HCT116 (cell line): ENCODE data around the gene CCDC124.

Source experiments
- EGR1 ChIP-seq: IDR thresholded peaks from 2 replicates; pipeline ENCODE4 v1.6.1; 2012; ENCODE audit warnings: low read depth
- EZH2phosphoT487 ChIP-seq: fragments of 200-600 bp; IDR thresholded peaks from 2 replicates; pipeline ENCODE4 v1.6.1; 2018; ENCODE audit warnings: antibody characterized with exemption, borderline replicate concordance
- SIN3A ChIP-seq: IDR thresholded peaks from 2 replicates; pipeline ENCODE4 v1.6.1; 2012; ENCODE audit warnings: low read depth
- TF ChIP-seq, protein P1 (sequence below), 3 experiments: fragments of 200-600 bp in 1 of 3; sonication (generic) in 1 of 3; IDR thresholded peaks in 2 of 3; conservative IDR thresholded peaks in 1 of 3; 2 replicates each; pipeline ENCODE4 v1.5.1; 2012 to 2017; ENCODE audit warnings: low read depth in 2 of 3, low read length in 2 of 3, antibody characterized with exemption in 1 of 3, borderline replicate concordance in 1 of 3, control low read depth in 1 of 3, mild to moderate bottlenecking in 1 of 3, mixed read lengths in 1 of 3, mixed run types in 1 of 3, moderate library complexity in 1 of 3; ENCODE audit not compliant: insufficient read depth in 1 of 3

DNA sequence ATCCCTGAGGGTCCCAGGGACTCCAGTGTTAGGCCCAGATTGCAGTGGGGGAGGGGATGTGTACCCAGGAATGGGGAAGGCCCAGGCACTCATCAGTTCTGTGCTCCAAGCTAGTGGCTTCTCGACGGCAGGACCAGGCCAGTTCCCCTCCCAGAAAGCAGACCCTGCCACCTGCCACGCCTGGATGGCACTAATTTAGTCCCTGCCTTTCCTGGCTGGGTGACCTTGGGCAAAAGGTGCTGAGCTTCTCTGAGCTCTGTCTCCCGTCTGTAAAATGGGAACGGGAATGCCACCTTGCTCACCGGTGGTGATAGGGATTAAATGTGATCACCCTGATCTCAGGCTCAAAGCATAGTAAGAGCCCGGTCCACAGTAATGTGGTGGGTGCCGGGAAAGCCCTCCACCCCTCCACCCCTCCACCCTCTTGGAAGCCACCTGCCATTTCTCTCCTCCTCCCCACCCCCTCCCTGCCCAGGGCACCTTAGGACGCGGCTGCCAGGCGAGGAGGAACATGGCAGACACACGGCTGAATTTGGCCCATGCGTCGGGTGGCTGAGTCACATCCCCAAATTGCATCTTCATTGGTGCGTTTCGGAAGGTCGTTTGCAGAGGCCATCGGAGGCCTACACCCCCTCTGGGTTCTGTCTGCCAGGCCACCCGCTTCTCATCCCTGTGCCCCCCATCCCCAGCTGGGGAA is 36.4 kb downstream of the CCDC124 start:
- TF ChIP-seq, protein P1, sequence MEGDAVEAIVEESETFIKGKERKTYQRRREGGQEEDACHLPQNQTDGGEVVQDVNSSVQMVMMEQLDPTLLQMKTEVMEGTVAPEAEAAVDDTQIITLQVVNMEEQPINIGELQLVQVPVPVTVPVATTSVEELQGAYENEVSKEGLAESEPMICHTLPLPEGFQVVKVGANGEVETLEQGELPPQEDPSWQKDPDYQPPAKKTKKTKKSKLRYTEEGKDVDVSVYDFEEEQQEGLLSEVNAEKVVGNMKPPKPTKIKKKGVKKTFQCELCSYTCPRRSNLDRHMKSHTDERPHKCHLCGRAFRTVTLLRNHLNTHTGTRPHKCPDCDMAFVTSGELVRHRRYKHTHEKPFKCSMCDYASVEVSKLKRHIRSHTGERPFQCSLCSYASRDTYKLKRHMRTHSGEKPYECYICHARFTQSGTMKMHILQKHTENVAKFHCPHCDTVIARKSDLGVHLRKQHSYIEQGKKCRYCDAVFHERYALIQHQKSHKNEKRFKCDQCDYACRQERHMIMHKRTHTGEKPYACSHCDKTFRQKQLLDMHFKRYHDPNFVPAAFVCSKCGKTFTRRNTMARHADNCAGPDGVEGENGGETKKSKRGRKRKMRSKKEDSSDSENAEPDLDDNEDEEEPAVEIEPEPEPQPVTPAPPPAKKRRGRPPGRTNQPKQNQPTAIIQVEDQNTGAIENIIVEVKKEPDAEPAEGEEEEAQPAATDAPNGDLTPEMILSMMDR (IDR thresholded peaks at IDR 0.05 in 2 of 3, conservative IDR thresholded peaks at IDR 0.05 in 1 of 3; ENCODE audit: borderline replicate concordance in 1 of 3, insufficient read depth in 1 of 3, low read depth in 2 of 3, low read length in 2 of 3): no peak
- TF ChIP-seq SIN3A (no peak), EZH2phosphoT487 (no peak), EGR1 (no peak)
